BLaER1 (cell line): Measurements from ENCODE around the gene CHST7.

Source experiments
- H3K27ac ChIP-seq: shearing (Covaris generic); formaldehyde crosslinking; 2 replicates; pipeline ENCODE4 v1.8.1; 2022
- H3K27me3 ChIP-seq: shearing (Covaris generic); formaldehyde crosslinking; 2 replicates; pipeline ENCODE4 v1.8.1; 2022
- H3K36me3 ChIP-seq: shearing (Covaris generic); formaldehyde crosslinking; 2 replicates; pipeline ENCODE4 v1.8.1; 2022
- H3K4me1 ChIP-seq: shearing (Covaris generic); formaldehyde crosslinking; 2 replicates; pipeline ENCODE4 v1.8.1; 2022
- H3K4me2 ChIP-seq: shearing (Covaris generic); formaldehyde crosslinking; 2 replicates; pipeline ENCODE4 v1.8.1; 2022
- H3K4me3 ChIP-seq: shearing (Covaris generic); formaldehyde crosslinking; 2 replicates; pipeline ENCODE4 v1.8.1; 2022
- H3K9ac ChIP-seq: shearing (Covaris generic); formaldehyde crosslinking; 2 replicates; pipeline ENCODE4 v1.8.1; 2022
- H3K9me3 ChIP-seq: shearing (Covaris generic); formaldehyde crosslinking; 2 replicates; pipeline ENCODE4 v1.8.1; 2022
- H4K20me1 ChIP-seq: shearing (Covaris generic); formaldehyde crosslinking; 2 replicates; pipeline ENCODE4 v1.8.1; 2022
- Cebpa-rat ChIP-seq: shearing (Covaris generic); IDR thresholded peaks from 2 replicates; pipeline ENCODE4 v1.8.1; 2022

CHST7 gene

DNA sequence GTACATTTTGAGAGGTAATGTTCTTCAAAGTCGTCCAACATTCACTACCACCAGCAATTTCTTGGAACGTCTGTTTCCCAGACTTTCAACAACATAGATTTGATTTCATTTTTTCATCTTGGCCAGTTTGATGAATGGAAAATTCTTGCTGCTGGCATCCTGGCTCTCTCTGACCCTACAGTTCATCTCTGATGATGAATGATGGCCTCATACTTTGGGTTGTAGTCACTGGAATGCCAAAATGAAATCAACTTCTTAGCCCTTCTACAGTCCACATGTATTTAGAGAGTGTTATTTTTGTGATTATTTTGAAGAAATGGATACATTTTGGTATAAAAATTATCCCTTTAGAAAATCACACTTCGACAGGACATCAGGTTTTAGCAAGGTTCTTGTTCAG, 8.8 kb downstream of the CHST7 start:
- Histone ChIP-seq H4K20me1 (no peaks in the 10 kb centered on the region), H3K9ac (no peak overlapping the region), H3K9me3 (no peaks in the 10 kb centered on the region), H3K4me2 (no peak overlapping the region), H3K27me3 (no peaks in the 10 kb centered on the region), H3K27ac (no peak overlapping the region), H3K4me1 (peaks cover 76% of the 10 kb centered on the region), H3K36me3 (peaks cover 19% of the 10 kb centered on the region; the same call in 1 of the 2 replicates), H3K4me3 (no peak overlapping the region)
- TF ChIP-seq Cebpa-rat = no peak

DNA sequence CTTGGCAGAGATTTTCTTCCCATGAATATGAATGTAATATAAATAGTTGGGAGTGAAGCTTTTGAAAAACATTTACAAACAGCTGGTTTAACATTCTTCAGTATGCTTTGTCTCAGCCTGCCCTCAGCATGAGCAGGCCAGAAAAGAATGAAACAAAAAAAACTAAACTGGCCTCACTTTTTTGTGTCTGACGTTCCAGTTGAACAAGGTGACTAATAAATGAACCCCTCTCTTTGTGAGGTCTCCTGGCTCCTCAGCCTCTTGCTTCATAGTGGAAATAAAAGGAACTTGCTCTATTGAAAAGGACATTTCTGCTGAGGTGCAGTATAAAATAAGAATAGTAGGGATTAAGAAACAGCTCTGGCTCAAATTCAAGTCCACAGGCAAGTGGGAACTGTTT, 9.4 kb downstream of the CHST7 start:
- Histone ChIP-seq H3K4me3 (no peak overlapping the region), H3K9me3 (no peaks in the 10 kb centered on the region), H3K4me1 (peaks cover 76% of the 10 kb centered on the region), H3K9ac (no peak overlapping the region), H4K20me1 (no peaks in the 10 kb centered on the region), H3K36me3 (peaks cover 18% of the 10 kb centered on the region; the same call in 1 of the 2 replicates), H3K27ac (no peak overlapping the region), H3K4me2 (peak overlapping the region; percentile 11; the same call in 1 of the 2 replicates), H3K27me3 (no peaks in the 10 kb centered on the region)
- TF ChIP-seq Cebpa-rat = no peak

DNA sequence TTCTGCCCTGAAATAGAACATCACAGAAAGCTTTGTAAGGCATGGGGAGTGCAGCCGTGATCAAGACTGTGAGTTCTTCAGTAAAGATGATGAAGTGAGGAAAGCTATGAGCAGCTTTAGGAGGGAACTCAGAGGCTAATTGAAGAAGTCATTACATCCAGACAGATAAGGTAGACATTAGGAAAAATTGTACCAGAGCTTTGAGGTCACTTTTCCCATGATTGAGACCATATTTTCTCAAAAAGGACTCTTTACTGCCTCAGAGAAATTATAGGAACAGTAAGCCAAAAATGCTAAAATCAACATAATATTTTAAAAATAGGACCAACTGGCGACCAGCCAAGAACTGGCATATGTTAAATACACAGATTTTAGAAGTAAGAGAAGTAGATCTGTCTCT, 11.2 kb downstream of the CHST7 start:
- H3K27ac ChIP-seq = no peak overlapping the region
- H3K9ac ChIP-seq = peak overlapping the region; percentile 6; the same call in 1 of the 2 replicates
- H3K27me3 ChIP-seq = no peaks in the 10 kb centered on the region
- peaks cover 75% of the 10 kb centered on the region for H3K4me1 ChIP-seq
- H3K9me3 ChIP-seq = no peaks in the 10 kb centered on the region
- no peak for TF ChIP-seq Cebpa-rat
- peak overlapping the region; percentile 52 for H3K4me2 ChIP-seq
- no peak overlapping the region for H3K4me3 ChIP-seq
- H4K20me1 ChIP-seq = no peaks in the 10 kb centered on the region
- H3K36me3 ChIP-seq = peaks cover 4% of the 10 kb centered on the region; the same call in 1 of the 2 replicates

DNA sequence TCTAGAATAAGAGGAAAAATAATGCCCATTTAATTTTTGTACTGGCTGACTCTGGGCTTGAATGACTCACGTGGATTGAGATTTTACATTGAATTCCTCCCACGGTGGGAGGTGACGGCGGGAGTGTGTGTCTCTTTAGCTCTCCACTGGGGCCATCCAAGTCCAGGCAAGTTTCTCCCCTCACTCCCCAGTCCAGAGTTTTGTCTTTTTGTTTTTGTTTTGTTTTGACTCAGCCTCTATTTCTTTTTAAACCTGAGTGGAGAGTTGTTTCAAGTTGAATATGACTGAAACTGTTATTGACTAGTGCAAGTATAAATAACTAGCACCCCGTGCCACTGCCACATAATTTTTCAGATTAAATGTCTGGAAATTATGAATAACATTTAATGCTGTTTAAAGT, 13.6 kb downstream of the CHST7 start:
- H3K27ac ChIP-seq = 0 out of 2 replicates have a peak overlapping the region, but pooled peaks have one; percentile 52
- peaks cover 7% of the 10 kb centered on the region for H3K9me3 ChIP-seq
- peaks cover 82% of the 10 kb centered on the region for H3K4me1 ChIP-seq
- H3K36me3 ChIP-seq = no peaks in the 10 kb centered on the region; the same call in 1 of the 2 replicates
- H3K4me2 ChIP-seq = peak overlapping the region; percentile 77
- TF ChIP-seq Cebpa-rat = no peak
- no peak overlapping the region for H3K4me3 ChIP-seq
- H4K20me1 ChIP-seq = no peaks in the 10 kb centered on the region
- no peak overlapping the region for H3K9ac ChIP-seq
- H3K27me3 ChIP-seq = no peaks in the 10 kb centered on the region

DNA sequence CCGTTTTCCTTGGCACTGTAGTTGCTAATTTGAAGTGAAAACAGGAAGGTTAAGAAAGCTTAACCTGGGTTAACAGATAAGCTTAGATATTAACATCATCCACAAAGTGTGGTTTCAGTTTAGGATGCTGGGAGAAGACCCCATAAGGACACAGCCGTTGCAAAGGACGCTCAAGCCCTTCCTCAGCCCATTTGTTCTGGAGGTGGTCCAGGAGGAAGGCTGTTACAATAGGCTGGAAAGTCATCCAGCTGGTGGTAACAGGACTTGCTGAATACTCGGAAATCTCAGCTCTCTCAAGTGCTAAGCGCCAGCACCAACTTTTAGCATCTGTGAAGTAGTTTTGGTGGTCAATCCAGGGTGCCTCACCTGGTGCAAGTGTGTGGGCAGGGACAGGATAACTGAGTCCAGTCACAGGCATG, 14.2 kb downstream of the CHST7 start:
- TF ChIP-seq Cebpa-rat = no peak
- no peaks in the 10 kb centered on the region for H4K20me1 ChIP-seq
- H3K9me3 ChIP-seq = peaks cover 7% of the 10 kb centered on the region
- peak overlapping the region; percentile 54; the same call in 1 of the 2 replicates for H3K9ac ChIP-seq
- peak overlapping the region; percentile 77 for H3K4me2 ChIP-seq
- peak overlapping the region; percentile 52 for H3K27ac ChIP-seq
- peak overlapping the region; percentile 36; the same call in 1 of the 2 replicates for H3K4me3 ChIP-seq
- no peaks in the 10 kb centered on the region; the same call in 1 of the 2 replicates for H3K36me3 ChIP-seq
- no peaks in the 10 kb centered on the region for H3K27me3 ChIP-seq
- peaks cover 77% of the 10 kb centered on the region for H3K4me1 ChIP-seq

DNA sequence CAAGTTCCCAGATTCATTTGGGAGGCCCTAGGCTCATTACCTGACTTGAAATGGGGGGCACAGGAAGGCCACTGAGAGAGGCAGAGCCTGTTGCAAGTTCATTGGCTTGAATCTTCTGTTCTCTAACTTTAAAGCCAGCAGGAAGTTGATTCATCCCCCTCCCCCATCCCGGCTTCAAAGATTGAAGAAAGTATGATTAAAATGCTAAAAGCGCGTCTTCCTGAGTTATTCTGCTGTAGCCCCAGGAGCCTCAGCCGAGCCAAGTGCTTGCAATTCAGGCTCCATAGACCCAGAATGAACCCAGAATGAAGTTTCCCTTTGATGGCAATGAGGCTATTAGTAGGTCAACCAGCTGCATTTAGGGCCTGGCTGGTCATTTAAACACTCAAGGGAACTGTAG, 14.7 kb downstream of the CHST7 start:
- H3K4me2 ChIP-seq = peak overlapping the region; percentile 77
- no peaks in the 10 kb centered on the region for H3K27me3 ChIP-seq
- no peaks in the 10 kb centered on the region; the same call in 1 of the 2 replicates for H3K36me3 ChIP-seq
- peak overlapping the region; percentile 54; the same call in 1 of the 2 replicates for H3K9ac ChIP-seq
- peak overlapping the region; percentile 36; the same call in 1 of the 2 replicates for H3K4me3 ChIP-seq
- H4K20me1 ChIP-seq = no peaks in the 10 kb centered on the region
- TF ChIP-seq Cebpa-rat = no peak
- peak overlapping the region; percentile 52; the same call in 1 of the 2 replicates for H3K27ac ChIP-seq
- peaks cover 72% of the 10 kb centered on the region for H3K4me1 ChIP-seq
- H3K9me3 ChIP-seq = peaks cover 7% of the 10 kb centered on the region

DNA sequence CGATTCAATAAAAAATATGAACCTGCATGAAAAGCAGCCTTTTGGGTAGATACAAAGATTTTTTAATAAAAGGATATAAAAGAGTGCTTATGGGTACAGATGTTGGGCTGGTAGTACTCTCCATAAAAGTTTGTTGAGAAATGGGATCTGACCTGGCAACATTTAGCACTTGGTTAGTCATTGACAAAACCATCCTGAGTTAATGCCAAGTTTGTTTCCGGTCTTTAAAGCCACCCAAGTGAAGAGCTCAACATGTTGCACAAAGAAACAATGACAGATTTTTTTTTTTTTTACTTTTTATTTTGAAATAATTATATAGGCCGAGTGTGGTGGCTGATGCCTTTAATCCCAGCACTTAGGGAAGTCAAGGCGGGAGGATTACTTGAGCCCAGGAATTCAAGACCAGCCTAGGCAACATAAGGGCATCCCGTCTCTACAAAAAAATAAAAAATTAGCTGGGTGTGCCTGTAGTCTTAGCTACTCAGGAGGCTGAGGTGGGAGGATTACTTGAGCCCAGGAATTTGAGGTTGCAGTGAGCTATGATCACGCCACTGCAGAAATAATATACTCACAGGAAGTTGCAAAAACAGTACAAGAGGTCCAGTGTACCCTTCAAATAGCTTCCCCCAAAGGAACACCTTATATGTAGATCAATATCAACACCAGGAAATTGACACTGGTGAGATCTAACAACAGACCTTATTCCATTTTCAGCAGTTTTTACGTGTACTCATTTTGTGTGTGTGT, 16.6 kb downstream of the CHST7 start:
- Histone ChIP-seq H3K9me3 (peaks cover 7% of the 10 kb centered on the region), H3K4me3 (no peak overlapping the region), H3K27ac (no peak overlapping the region), H4K20me1 (no peaks in the 10 kb centered on the region), H3K4me2 (0 out of 2 replicates have a peak overlapping the region, but pooled peaks have one; percentile 12), H3K9ac (no peak overlapping the region), H3K36me3 (no peaks in the 10 kb centered on the region; the same call in 1 of the 2 replicates), H3K4me1 (peaks cover 69% of the 10 kb centered on the region), H3K27me3 (no peaks in the 10 kb centered on the region)
- no peak for TF ChIP-seq Cebpa-rat

DNA sequence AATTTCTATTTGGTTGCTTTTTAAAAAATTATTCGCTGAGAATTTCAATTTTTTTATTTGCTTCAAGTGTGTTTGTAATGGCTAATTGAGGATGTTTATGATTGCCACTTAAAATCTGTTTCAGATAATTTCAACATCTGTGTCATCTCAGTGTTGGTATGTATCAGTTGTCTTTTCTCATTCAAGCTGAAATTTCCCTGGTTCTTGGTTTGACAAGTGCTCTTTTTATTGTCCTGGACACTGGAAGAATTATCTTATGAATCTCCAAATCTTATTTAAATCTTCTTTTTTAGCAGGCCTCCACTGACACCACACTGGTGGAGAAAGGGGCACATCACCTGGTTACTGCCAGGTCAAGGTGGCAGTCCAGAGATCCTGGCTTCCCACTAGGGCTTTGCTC, 21.5 kb downstream of the CHST7 start:
- TF ChIP-seq Cebpa-rat = no peak
- no peaks in the 10 kb centered on the region for H4K20me1 ChIP-seq
- peaks cover 13% of the 10 kb centered on the region; the same call in 1 of the 2 replicates for H3K36me3 ChIP-seq
- peak overlapping the region; percentile 49 for H3K4me2 ChIP-seq
- peaks cover 35% of the 10 kb centered on the region for H3K4me1 ChIP-seq
- peaks cover 7% of the 10 kb centered on the region for H3K9me3 ChIP-seq
- no peak overlapping the region for H3K4me3 ChIP-seq
- H3K27me3 ChIP-seq = no peaks in the 10 kb centered on the region
- H3K9ac ChIP-seq = peak overlapping the region; percentile 21; the same call in 1 of the 2 replicates
- H3K27ac ChIP-seq = no peak overlapping the region

DNA sequence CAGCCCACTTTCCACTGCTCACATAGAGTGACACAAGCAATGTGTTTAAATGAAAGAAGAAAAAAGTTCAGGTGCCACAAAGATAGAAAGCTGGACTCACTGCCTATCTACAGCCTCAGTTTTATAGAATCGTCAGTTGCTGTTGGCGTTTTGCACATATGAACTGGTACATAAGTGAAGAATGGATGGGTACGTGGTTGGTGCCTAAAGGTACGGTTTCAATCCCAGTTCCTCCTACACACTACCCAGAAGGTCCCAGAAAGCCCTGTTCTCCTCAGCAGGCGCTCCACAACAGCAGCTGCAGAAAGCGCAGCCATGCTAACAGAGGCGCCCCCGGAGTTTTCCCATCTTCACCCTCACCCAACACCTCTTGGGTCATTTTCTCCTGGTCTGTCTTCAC, 23.6 kb downstream of the CHST7 start:
- Histone ChIP-seq H3K9ac (no peak overlapping the region), H3K36me3 (peaks cover 25% of the 10 kb centered on the region), H3K4me2 (no peak overlapping the region)

DNA sequence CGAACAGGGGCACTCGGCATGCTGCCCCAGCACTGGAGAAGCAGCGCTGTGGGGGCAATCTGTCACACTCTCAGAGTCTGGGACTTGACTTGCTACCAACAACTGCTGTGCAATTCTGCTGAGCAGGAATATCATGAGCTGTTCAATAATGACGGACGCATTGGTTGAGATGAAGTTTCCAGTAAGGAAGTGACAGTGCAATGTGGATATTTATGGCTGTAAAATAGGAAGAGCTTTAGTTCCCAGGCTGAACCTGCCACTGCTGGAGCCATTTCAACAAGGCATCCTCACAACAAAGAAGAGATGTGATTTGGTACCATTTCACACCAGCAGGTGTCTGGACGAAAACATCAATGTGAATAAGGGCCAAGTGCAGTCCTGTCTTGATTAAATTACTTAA, 24.2 kb downstream of the CHST7 start:
- Histone ChIP-seq H3K36me3 (peaks cover 31% of the 10 kb centered on the region), H3K4me2 (no peak overlapping the region), H3K9me3 (no peaks in the 10 kb centered on the region), H3K4me3 (no peak overlapping the region), H4K20me1 (no peaks in the 10 kb centered on the region), H3K27ac (no peak overlapping the region; the same call in 1 of the 2 replicates), H3K4me1 (peaks cover 31% of the 10 kb centered on the region), H3K27me3 (no peaks in the 10 kb centered on the region), H3K9ac (no peak overlapping the region)
- no peak for TF ChIP-seq Cebpa-rat

More for the DNA sequence above, 23.6 kb downstream of the CHST7 start:
- Histone ChIP-seq H3K4me1 (peaks cover 31% of the 10 kb centered on the region), H3K27me3 (no peaks in the 10 kb centered on the region), H3K4me3 (no peak overlapping the region), H4K20me1 (no peaks in the 10 kb centered on the region), H3K27ac (no peak overlapping the region; the same call in 1 of the 2 replicates), H3K9me3 (no peaks in the 10 kb centered on the region)
- TF ChIP-seq Cebpa-rat = no peak
